ENCODE data around the gene FRMD4A. TPM values are rescaled to one million over a fixed set of nuclear protein-coding genes. Genes with fewer than 3 reads are reported as not detected.

The FRMD4A gene
- total RNA-seq, 1 experiment from 2014 or later: 0.23 TPM

- POLR2A ChIA-PET: interaction anchor here (1.7 kb wide), 1 partner anchor 8 kb away, joined by 3 read pairs; no protein-coding TSS in a partner anchor
- no peaks in the 10 kb centered on the region for H3K36me3 Mint-ChIP-seq (ENCODE audit: insufficient read depth, unreplicated experiment)
- CTCF ChIA-PET: interaction anchor here (1.0 kb wide), 1 partner anchor 184 kb away, joined by 4 read pairs; no protein-coding TSS in a partner anchor
- TF ChIP-seq CTCF (IDR thresholded peaks at IDR 0.05; ENCODE audit: unreplicated experiment): no peak
- no peak for DNase-seq (ENCODE audit: unreplicated experiment)
- H3K27me3 Mint-ChIP-seq (ENCODE audit: insufficient read depth, unreplicated experiment): no peaks in the 10 kb centered on the region
- H3K27ac Mint-ChIP-seq (ENCODE audit: low read depth, unreplicated experiment): no peak overlapping the region
- no TSS peak for BruUV-seq (replicated peaks)
- no peaks in the 10 kb centered on the region for H3K4me1 Mint-ChIP-seq (ENCODE audit: insufficient read depth, unreplicated experiment)
- H3K4me3 Mint-ChIP-seq (ENCODE audit: unreplicated experiment): no peak overlapping the region
- intact Hi-C loops (cut with micrococcal nuclease): no loop called here
- H3K9me3 Mint-ChIP-seq (ENCODE audit: unreplicated experiment): no peaks in the 10 kb centered on the region
Observed at GRCh38 chr10:13961853-13962252, 368.9 kb downstream of the FRMD4A start.

GRCh38 chr10:13961097-13961496 lies 369.6 kb downstream of the FRMD4A start:
- Mint-ChIP-seq H3K27me3 (ENCODE audit: insufficient read depth, unreplicated experiment) (no peaks in the 10 kb centered on the region), H3K4me1 (ENCODE audit: insufficient read depth, unreplicated experiment) (no peaks in the 10 kb centered on the region), H3K27ac (ENCODE audit: low read depth, unreplicated experiment) (no peak overlapping the region), H3K4me3 (ENCODE audit: unreplicated experiment) (no peak overlapping the region), H3K36me3 (ENCODE audit: insufficient read depth, unreplicated experiment) (no peaks in the 10 kb centered on the region), H3K9me3 (ENCODE audit: unreplicated experiment) (no peaks in the 10 kb centered on the region)
- intact Hi-C loops (cut with micrococcal nuclease): no loop called here
- ChIA-PET POLR2A (interaction anchor here (1.7 kb wide), 1 partner anchor 9 kb away, joined by 3 read pairs; no protein-coding TSS in a partner anchor), CTCF (interaction anchor here (1.0 kb wide), 1 partner anchor 184 kb away, joined by 4 read pairs; no protein-coding TSS in a partner anchor)
- TF ChIP-seq CTCF (IDR thresholded peaks at IDR 0.05; ENCODE audit: unreplicated experiment): no peak
- BruUV-seq (replicated peaks): no TSS peak
- no peak for DNase-seq (ENCODE audit: unreplicated experiment)

GRCh38 chr10:13960603-13961002 lies 370.1 kb downstream of the FRMD4A start:
- no TSS peak for BruUV-seq (replicated peaks)
- no peaks in the 10 kb centered on the region for H3K9me3 Mint-ChIP-seq (ENCODE audit: unreplicated experiment)
- H3K4me1 Mint-ChIP-seq (ENCODE audit: insufficient read depth, unreplicated experiment): no peaks in the 10 kb centered on the region
- H3K4me3 Mint-ChIP-seq (ENCODE audit: unreplicated experiment): no peak overlapping the region
- no peak for TF ChIP-seq CTCF (IDR thresholded peaks at IDR 0.05; ENCODE audit: unreplicated experiment)
- no peaks in the 10 kb centered on the region for H3K27me3 Mint-ChIP-seq (ENCODE audit: insufficient read depth, unreplicated experiment)
- ChIA-PET POLR2A (interaction anchor here (1.7 kb wide), 1 partner anchor 9 kb away, joined by 3 read pairs; no protein-coding TSS in a partner anchor), CTCF (no interaction called here)
- DNase-seq (ENCODE audit: unreplicated experiment): no peak
- intact Hi-C loops (cut with micrococcal nuclease): no loop called here
- H3K27ac Mint-ChIP-seq (ENCODE audit: low read depth, unreplicated experiment): no peak overlapping the region
- H3K36me3 Mint-ChIP-seq (ENCODE audit: insufficient read depth, unreplicated experiment): no peaks in the 10 kb centered on the region

- intact Hi-C loops (cut with micrococcal nuclease): no loop called here
- Mint-ChIP-seq H3K4me1 (ENCODE audit: insufficient read depth, unreplicated experiment) (no peaks in the 10 kb centered on the region), H3K27me3 (ENCODE audit: insufficient read depth, unreplicated experiment) (no peaks in the 10 kb centered on the region), H3K4me3 (ENCODE audit: unreplicated experiment) (no peak overlapping the region), H3K36me3 (ENCODE audit: insufficient read depth, unreplicated experiment) (no peaks in the 10 kb centered on the region), H3K9me3 (ENCODE audit: unreplicated experiment) (no peaks in the 10 kb centered on the region), H3K27ac (ENCODE audit: low read depth, unreplicated experiment) (no peak overlapping the region)
- CTCF ChIA-PET: interaction anchor here (0.6 kb wide), 2 partner anchors 18 to 182 kb away, joined by 3 to 5 read pairs; no protein-coding TSS in a partner anchor
- TF ChIP-seq CTCF (IDR thresholded peaks at IDR 0.05; ENCODE audit: unreplicated experiment): no peak
- POLR2A ChIA-PET: no interaction called here
- no peak for DNase-seq (ENCODE audit: unreplicated experiment)
- no TSS peak for BruUV-seq (replicated peaks)
Observed at GRCh38 chr10:13959443-13960359, 371.0 kb downstream of the FRMD4A start.

Measured in MCF 10A (cell line).